ENCODE data around the gene TTLL13. TPM values are rescaled to one million over a fixed set of nuclear protein-coding genes. Genes with fewer than 3 reads are reported as not detected.

TTLL13 gene
- polyA plus RNA-seq, 1 donor from 2014 or later = 0.33 TPM

DNA sequence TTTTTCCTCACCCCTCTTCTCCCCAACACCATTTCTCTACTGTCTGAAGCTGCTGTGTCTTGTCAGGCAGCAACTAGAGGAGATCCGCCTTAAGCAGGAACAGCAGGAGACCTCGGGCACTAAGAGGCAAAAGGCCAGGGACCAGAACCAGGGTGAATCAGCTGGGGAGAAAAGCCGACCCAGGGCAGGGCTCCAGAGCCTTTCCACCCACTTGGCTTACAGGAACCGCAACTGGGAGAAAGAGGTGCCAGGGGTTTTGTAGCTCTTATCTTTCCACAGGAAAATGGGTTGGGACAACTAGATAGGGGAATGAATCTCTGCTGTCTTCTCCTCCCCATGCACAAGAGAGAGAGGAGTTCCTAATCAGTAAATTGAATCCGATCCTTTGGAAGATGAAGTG is 13.1 kb downstream of the TTLL13 start:
- no peaks in the 10 kb centered on the region for H3K36me3 ChIP-seq (ENCODE audit: insufficient read depth, low read length)
- H3F3A ChIP-seq (ENCODE audit: insufficient read depth, low read length, poor library complexity, severe bottlenecking) = peaks cover 3% of the 10 kb centered on the region
- no peaks in the 10 kb centered on the region for H4K20me1 ChIP-seq (ENCODE audit: insufficient read depth)
- H3K4me3 ChIP-seq (ENCODE audit: low read length) = no peak overlapping the region
- no peaks in the 10 kb centered on the region for H3K9me2 ChIP-seq (ENCODE audit: insufficient read depth, low read length)
- no peaks in the 10 kb centered on the region for H3K27me3 ChIP-seq (ENCODE audit: insufficient read depth, low read depth, low read length)
- H3K79me2 ChIP-seq (replicated peaks; ENCODE audit: insufficient read depth, low read length) = peaks cover 17% of the 10 kb centered on the region
- H3K9me3 ChIP-seq (ENCODE audit: low read length) = no peaks in the 10 kb centered on the region
- no peak overlapping the region for H3K9ac ChIP-seq (ENCODE audit: low read length)
- no peak overlapping the region for H3K27ac ChIP-seq (ENCODE audit: low read length)
- no peak overlapping the region for H3K4me2 ChIP-seq (ENCODE audit: low read length)
- H2AFZ ChIP-seq (ENCODE audit: low read depth, low read length) = no peak overlapping the region
- TF ChIP-seq SMC3 (conservative IDR thresholded peaks at IDR 0.05; ENCODE audit: poor library complexity) (no peak), POLR2AphosphoS5 (IDR thresholded peaks at IDR 0.05) (no peak), TAF1 (IDR thresholded peaks at IDR 0.05; ENCODE audit: low read depth) (no peak), EP300 (conservative IDR thresholded peaks at IDR 0.05; ENCODE audit: poor library complexity, severe bottlenecking) (no peak), MXI1 (conservative IDR thresholded peaks at IDR 0.05; ENCODE audit: poor library complexity, severe bottlenecking) (no peak), RAD21 (conservative IDR thresholded peaks at IDR 0.05) (no peak), EZH2 (IDR thresholded peaks at IDR 0.05; ENCODE audit: borderline replicate concordance, insufficient read depth, low read length, poor library complexity, severe bottlenecking) (no peak)
- TF ChIP-seq, protein P1, sequence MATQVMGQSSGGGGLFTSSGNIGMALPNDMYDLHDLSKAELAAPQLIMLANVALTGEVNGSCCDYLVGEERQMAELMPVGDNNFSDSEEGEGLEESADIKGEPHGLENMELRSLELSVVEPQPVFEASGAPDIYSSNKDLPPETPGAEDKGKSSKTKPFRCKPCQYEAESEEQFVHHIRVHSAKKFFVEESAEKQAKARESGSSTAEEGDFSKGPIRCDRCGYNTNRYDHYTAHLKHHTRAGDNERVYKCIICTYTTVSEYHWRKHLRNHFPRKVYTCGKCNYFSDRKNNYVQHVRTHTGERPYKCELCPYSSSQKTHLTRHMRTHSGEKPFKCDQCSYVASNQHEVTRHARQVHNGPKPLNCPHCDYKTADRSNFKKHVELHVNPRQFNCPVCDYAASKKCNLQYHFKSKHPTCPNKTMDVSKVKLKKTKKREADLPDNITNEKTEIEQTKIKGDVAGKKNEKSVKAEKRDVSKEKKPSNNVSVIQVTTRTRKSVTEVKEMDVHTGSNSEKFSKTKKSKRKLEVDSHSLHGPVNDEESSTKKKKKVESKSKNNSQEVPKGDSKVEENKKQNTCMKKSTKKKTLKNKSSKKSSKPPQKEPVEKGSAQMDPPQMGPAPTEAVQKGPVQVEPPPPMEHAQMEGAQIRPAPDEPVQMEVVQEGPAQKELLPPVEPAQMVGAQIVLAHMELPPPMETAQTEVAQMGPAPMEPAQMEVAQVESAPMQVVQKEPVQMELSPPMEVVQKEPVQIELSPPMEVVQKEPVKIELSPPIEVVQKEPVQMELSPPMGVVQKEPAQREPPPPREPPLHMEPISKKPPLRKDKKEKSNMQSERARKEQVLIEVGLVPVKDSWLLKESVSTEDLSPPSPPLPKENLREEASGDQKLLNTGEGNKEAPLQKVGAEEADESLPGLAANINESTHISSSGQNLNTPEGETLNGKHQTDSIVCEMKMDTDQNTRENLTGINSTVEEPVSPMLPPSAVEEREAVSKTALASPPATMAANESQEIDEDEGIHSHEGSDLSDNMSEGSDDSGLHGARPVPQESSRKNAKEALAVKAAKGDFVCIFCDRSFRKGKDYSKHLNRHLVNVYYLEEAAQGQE (IDR thresholded peaks at IDR 0.05; ENCODE audit: borderline replicate concordance) = no peak
- TF ChIP-seq, protein P2, sequence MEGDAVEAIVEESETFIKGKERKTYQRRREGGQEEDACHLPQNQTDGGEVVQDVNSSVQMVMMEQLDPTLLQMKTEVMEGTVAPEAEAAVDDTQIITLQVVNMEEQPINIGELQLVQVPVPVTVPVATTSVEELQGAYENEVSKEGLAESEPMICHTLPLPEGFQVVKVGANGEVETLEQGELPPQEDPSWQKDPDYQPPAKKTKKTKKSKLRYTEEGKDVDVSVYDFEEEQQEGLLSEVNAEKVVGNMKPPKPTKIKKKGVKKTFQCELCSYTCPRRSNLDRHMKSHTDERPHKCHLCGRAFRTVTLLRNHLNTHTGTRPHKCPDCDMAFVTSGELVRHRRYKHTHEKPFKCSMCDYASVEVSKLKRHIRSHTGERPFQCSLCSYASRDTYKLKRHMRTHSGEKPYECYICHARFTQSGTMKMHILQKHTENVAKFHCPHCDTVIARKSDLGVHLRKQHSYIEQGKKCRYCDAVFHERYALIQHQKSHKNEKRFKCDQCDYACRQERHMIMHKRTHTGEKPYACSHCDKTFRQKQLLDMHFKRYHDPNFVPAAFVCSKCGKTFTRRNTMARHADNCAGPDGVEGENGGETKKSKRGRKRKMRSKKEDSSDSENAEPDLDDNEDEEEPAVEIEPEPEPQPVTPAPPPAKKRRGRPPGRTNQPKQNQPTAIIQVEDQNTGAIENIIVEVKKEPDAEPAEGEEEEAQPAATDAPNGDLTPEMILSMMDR (IDR thresholded peaks at IDR 0.05; ENCODE audit: poor library complexity, severe bottlenecking) = no peak

DNA sequence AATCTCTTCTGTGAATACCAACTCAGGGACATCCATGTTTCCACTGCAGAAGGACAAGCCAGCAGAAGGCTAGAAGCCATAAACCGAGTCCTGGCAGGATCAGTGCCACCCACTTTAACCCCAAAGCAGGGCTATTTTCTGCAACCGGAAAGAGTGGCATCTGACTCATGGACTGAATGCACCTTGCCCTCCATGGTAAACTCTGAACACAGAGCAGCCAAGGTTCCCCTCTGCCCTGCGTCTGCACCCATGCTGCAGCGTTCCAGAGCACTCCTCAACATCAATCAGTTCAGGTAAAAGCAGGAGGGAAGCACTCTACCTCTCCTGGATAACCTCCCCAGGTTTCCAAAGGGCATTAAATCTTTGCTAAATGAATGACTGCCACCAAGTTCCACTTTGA is 15.3 kb downstream of the TTLL13 start:
- Histone ChIP-seq H3K36me3 (ENCODE audit: insufficient read depth, low read length) (no peaks in the 10 kb centered on the region), H3K27ac (ENCODE audit: low read length) (peak overlapping the region; percentile 94), H3K4me2 (ENCODE audit: low read length) (peak overlapping the region; percentile 95), H3K9me3 (ENCODE audit: low read length) (no peaks in the 10 kb centered on the region), H2AFZ (ENCODE audit: low read depth, low read length) (peak overlapping the region; percentile 74), H3K9me2 (ENCODE audit: insufficient read depth, low read length) (no peaks in the 10 kb centered on the region), H3K4me3 (ENCODE audit: low read length) (peak overlapping the region; percentile 78), H3K27me3 (ENCODE audit: insufficient read depth, low read depth, low read length) (no peaks in the 10 kb centered on the region), H3K9ac (ENCODE audit: low read length) (peak overlapping the region; percentile 92), H3K79me2 (replicated peaks; ENCODE audit: insufficient read depth, low read length) (peaks cover 38% of the 10 kb centered on the region), H3F3A (ENCODE audit: insufficient read depth, low read length, poor library complexity, severe bottlenecking) (peaks cover 3% of the 10 kb centered on the region), H4K20me1 (ENCODE audit: insufficient read depth) (peaks cover under 1% of the 10 kb centered on the region)
- TF ChIP-seq MXI1 (conservative IDR thresholded peaks at IDR 0.05; ENCODE audit: poor library complexity, severe bottlenecking) = no peak
- TF ChIP-seq, protein P1 (IDR thresholded peaks at IDR 0.05; ENCODE audit: borderline replicate concordance) = no peak
- TF ChIP-seq POLR2AphosphoS5 (IDR thresholded peaks at IDR 0.05) = no peak
- TF ChIP-seq, protein P2 (IDR thresholded peaks at IDR 0.05; ENCODE audit: poor library complexity, severe bottlenecking) = no peak
- TF ChIP-seq EZH2 (IDR thresholded peaks at IDR 0.05; ENCODE audit: borderline replicate concordance, insufficient read depth, low read length, poor library complexity, severe bottlenecking) = no peak
- TF ChIP-seq RAD21 (conservative IDR thresholded peaks at IDR 0.05) = no peak
- TF ChIP-seq EP300 (conservative IDR thresholded peaks at IDR 0.05; ENCODE audit: poor library complexity, severe bottlenecking) = no peak
- TF ChIP-seq SMC3 (conservative IDR thresholded peaks at IDR 0.05; ENCODE audit: poor library complexity) = no peak
- TF ChIP-seq TAF1 (IDR thresholded peaks at IDR 0.05; ENCODE audit: low read depth) = no peak
